H9 (cell line): ENCODE data around the gene CDC5L. TPM values are rescaled to one million over a fixed set of nuclear protein-coding genes. Genes with fewer than 3 reads are reported as not detected.

Experiments used
- DNase-seq: peaks from one replicate; pipeline ENCODE4 v3.0.0-alpha.2; 2017
- H2AFZ ChIP-seq: one replicate; pipeline ENCODE4 v1.6.1; 2013; ENCODE audit warnings: mild to moderate bottlenecking, low read length, control low read depth, moderate library complexity
- H2AK5ac ChIP-seq: 2 replicates; pipeline ENCODE4 v1.6.1; 2013; ENCODE audit warnings: low read length, control low read depth, mixed read lengths; ENCODE audit not compliant: insufficient read length
- H2BK120ac ChIP-seq: one replicate; pipeline ENCODE4 v1.6.1; 2013; ENCODE audit warnings: low read depth, mild to moderate bottlenecking, low read length, control low read depth, inconsistent platforms; ENCODE audit not compliant: poor library complexity, severe bottlenecking
- H2BK12ac ChIP-seq: 2 replicates; pipeline ENCODE4 v1.6.1; 2013; ENCODE audit warnings: low read length, control low read depth, mixed read lengths, low read depth; ENCODE audit not compliant: insufficient read length
- H2BK15ac ChIP-seq: 2 replicates; pipeline ENCODE4 v1.6.1; 2013; ENCODE audit warnings: low read depth, low read length, control low read depth
- H2BK20ac ChIP-seq: one replicate; pipeline ENCODE4 v1.6.1; 2013; ENCODE audit warnings: low read depth, mild to moderate bottlenecking, low read length, control low read depth, inconsistent platforms; ENCODE audit not compliant: poor library complexity, severe bottlenecking
- H2BK5ac ChIP-seq: 2 replicates; pipeline ENCODE4 v1.6.1; 2013; ENCODE audit warnings: low read length, control low read depth, mixed read lengths; ENCODE audit not compliant: insufficient read length
- H3K14ac ChIP-seq: 2 replicates; pipeline ENCODE4 v1.6.1; 2013; ENCODE audit warnings: low read length, control low read depth; ENCODE audit not compliant: insufficient read depth
- H3K18ac ChIP-seq: 2 replicates; pipeline ENCODE4 v1.6.1; 2013; ENCODE audit warnings: low read depth, mild to moderate bottlenecking, mixed read lengths, low read length, control low read depth; ENCODE audit not compliant: insufficient read length
- H3K23ac ChIP-seq: 2 replicates; pipeline ENCODE4 v1.6.1; 2013; ENCODE audit warnings: low read length, control low read depth, mixed read lengths, low read depth; ENCODE audit not compliant: insufficient read length
- H3K23me2 ChIP-seq: 2 replicates; pipeline ENCODE4 v1.6.1; 2013; ENCODE audit warnings: low read depth, mild to moderate bottlenecking, mixed read lengths, low read length, control low read depth; ENCODE audit not compliant: insufficient read length, poor library complexity, severe bottlenecking
- H3K27ac ChIP-seq: 2 replicates; pipeline ENCODE4 v1.5.1; 2013; ENCODE audit warnings: low read length, control low read depth, mixed read lengths, low read depth; ENCODE audit not compliant: insufficient read length
- H3K27me3 ChIP-seq: 2 replicates; pipeline ENCODE4 v1.6.1; 2013; ENCODE audit warnings: low read length, control low read depth, inconsistent platforms; ENCODE audit not compliant: insufficient read depth
- H3K4ac ChIP-seq: 2 replicates; pipeline ENCODE4 v1.6.1; 2013; ENCODE audit warnings: low read depth, mild to moderate bottlenecking, control low read depth, inconsistent platforms, low read length, moderate library complexity
- H3K4me1 ChIP-seq: 2 replicates; pipeline ENCODE4 v1.6.1; 2013; ENCODE audit warnings: low read length, control low read depth, inconsistent platforms; ENCODE audit not compliant: insufficient read depth
- H3K4me2 ChIP-seq: 2 replicates; pipeline ENCODE4 v1.6.1; 2013; ENCODE audit warnings: low read length, control low read depth, mixed read lengths; ENCODE audit not compliant: insufficient read length, insufficient read depth
- H3K56ac ChIP-seq: 2 replicates; pipeline ENCODE4 v1.6.1; 2013; ENCODE audit warnings: low read depth, mild to moderate bottlenecking, mixed read lengths, low read length, control low read depth; ENCODE audit not compliant: insufficient read length
- H3K79me1 ChIP-seq: 2 replicates; pipeline ENCODE4 v1.6.1; 2013; ENCODE audit warnings: low read depth, mild to moderate bottlenecking, moderate library complexity, low read length, control low read depth, inconsistent platforms; ENCODE audit not compliant: insufficient read depth, poor library complexity, severe bottlenecking
- H3K79me2 ChIP-seq: 2 replicates; pipeline ENCODE4 v1.6.1; 2013; ENCODE audit warnings: low read length, control low read depth, inconsistent platforms; ENCODE audit not compliant: insufficient read depth
- H3K9ac ChIP-seq: 2 replicates; pipeline ENCODE4 v1.6.1; 2013; ENCODE audit warnings: low read length, control low read depth, mixed read lengths; ENCODE audit not compliant: insufficient read length; ENCODE audit errors: extremely low read depth
- H3K9me3 ChIP-seq: one replicate; pipeline ENCODE4 v1.6.1; 2013; ENCODE audit warnings: low read depth, low read length, inconsistent platforms; ENCODE audit not compliant: control insufficient read depth
- H3T11ph ChIP-seq: one replicate; pipeline ENCODE4 v1.6.1; 2013; ENCODE audit warnings: mild to moderate bottlenecking, low read length, control low read depth, inconsistent platforms
- H4K20me1 ChIP-seq: one replicate; pipeline ENCODE4 v1.6.1; 2013; ENCODE audit not compliant: control insufficient read depth, insufficient read length, insufficient read depth
- H4K5ac ChIP-seq: 2 replicates; pipeline ENCODE4 v1.6.1; 2013; ENCODE audit warnings: low read depth, mild to moderate bottlenecking, mixed read lengths, low read length, control low read depth; ENCODE audit not compliant: insufficient read length
- H4K8ac ChIP-seq: replicated peaks from 2 replicates; pipeline ENCODE4 v1.6.1; 2013; ENCODE audit warnings: low read length, control low read depth, mixed read lengths, low read depth; ENCODE audit not compliant: insufficient read length
- H4K91ac ChIP-seq: 2 replicates; pipeline ENCODE4 v1.6.1; 2013; ENCODE audit warnings: low read depth, mild to moderate bottlenecking, moderate library complexity, mixed read lengths, low read length, control low read depth; ENCODE audit not compliant: insufficient read length
- H3K27ac Mint-ChIP-seq, 3 experiments: 2 replicates in 2 of 3; 3 replicates in 1 of 3; pipeline ENCODE4 v1.8.0; 2020 to 2021; ENCODE audit warnings: mixed read lengths in 3 of 3, mild to moderate bottlenecking in 1 of 3, moderate library complexity in 1 of 3
- H3K27me3 Mint-ChIP-seq: 2 replicates; pipeline ENCODE4 v1.8.0; 2021; ENCODE audit warnings: low read depth, mild to moderate bottlenecking, moderate library complexity, mixed read lengths
- H3K36me3 Mint-ChIP-seq, 3 experiments: 2 replicates in 2 of 3; 3 replicates in 1 of 3; pipeline ENCODE4 v1.8.0; 2020 to 2021; ENCODE audit warnings: low read depth in 3 of 3, mixed read lengths in 3 of 3; ENCODE audit not compliant: insufficient read depth in 1 of 3
- H3K4me1 Mint-ChIP-seq, 2 experiments: 2 replicates each; pipeline ENCODE4 v1.8.0; 2020; ENCODE audit warnings: mixed read lengths in 2 of 2
- H3K4me3 Mint-ChIP-seq, 2 experiments: 2 replicates in 1 of 2; 3 replicates in 1 of 2; pipeline ENCODE4 v1.8.0; 2020 to 2021; ENCODE audit warnings: mild to moderate bottlenecking in 2 of 2, mixed read lengths in 2 of 2, moderate library complexity in 1 of 2
- H3K9me3 Mint-ChIP-seq, 2 experiments: 2 replicates in 1 of 2; 3 replicates in 1 of 2; pipeline ENCODE4 v1.8.0; 2020; ENCODE audit warnings: mild to moderate bottlenecking in 2 of 2, mixed read lengths in 2 of 2, moderate library complexity in 1 of 2
- CTCF ChIP-seq: fragments of 200-600 bp; sonication (generic); conservative IDR thresholded peaks from 3 replicates; pipeline ENCODE4 v1.8.0; 2021; ENCODE audit warnings: antibody characterized with exemption, mild to moderate bottlenecking
- WGBS: extraction: QIAGEN DNeasy Blood & Tissue Kit; methylation state at CpG from one replicate; pipeline ENCODE4 v1.1.7; 2013; ENCODE audit warnings: missing lambda C conversion rate, low lambda C conversion rate, mixed read lengths; ENCODE audit not compliant: insufficient read length; ENCODE audit errors: extremely low coverage; 5-methylcytosine and 5-hydroxymethylcytosine counted together
- total RNA-seq: library from RNA; stranded (reverse); gene quantifications from 2 replicates; pipeline ENCODE4 v1.2.1, GENCODE V29; 2021

The CDC5L gene
- total RNA-seq, 1 experiment from 2014 or later, result 34.3 TPM

DNA sequence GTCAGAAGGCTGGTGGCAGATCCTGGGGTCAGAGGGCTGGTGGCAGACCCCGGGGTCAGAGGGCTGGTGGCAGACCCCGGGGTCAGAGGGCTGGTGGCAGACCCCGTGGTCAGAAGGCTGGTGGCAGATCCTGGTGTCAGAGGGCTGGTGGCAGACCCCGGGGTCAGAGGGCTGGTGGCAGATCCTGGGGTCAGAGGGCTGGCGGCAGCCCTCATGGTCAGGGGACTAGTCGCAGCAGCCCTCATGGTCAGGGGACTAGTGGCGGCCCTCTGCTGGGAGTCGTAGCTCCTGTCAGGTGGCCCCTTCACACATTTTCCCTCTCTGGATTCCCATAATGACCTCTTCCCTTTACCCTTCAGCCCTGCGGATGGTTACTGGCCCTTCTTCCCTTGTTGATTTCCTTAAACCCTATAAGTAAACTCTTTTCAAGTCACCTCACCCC lies 86.7 kb downstream of the CDC5L start:
- Mint-ChIP-seq H3K9me3 (no peaks in the 10 kb centered on the region; a peak in 1 of 5 replicates), H3K27me3 (peaks cover 4% of the 10 kb centered on the region; the same call in 1 of the 2 replicates), H3K4me3 (no peak overlapping the region), H3K27ac (no peak overlapping the region; a peak in 1 of 7 replicates), H3K4me1 (peaks cover 22 to 32% of the 10 kb centered on the region in 2 experiments), H3K36me3 (no peaks in the 10 kb centered on the region)
- H3K9me3 ChIP-seq, result no peaks in the 10 kb centered on the region
- no peak for TF ChIP-seq CTCF
- no peak overlapping the region for H2BK120ac ChIP-seq
- no peak overlapping the region for H3K4me2 ChIP-seq
- H4K8ac ChIP-seq, result no peak overlapping the region
- H3K27ac ChIP-seq, result no peak overlapping the region
- H3K23ac ChIP-seq, result no peak overlapping the region
- no peak overlapping the region for H4K91ac ChIP-seq
- H2BK20ac ChIP-seq, result no peak overlapping the region
- H2AFZ ChIP-seq, result no peak overlapping the region
- H4K5ac ChIP-seq, result no peak overlapping the region
- H2AK5ac ChIP-seq, result no peak overlapping the region
- H3K18ac ChIP-seq, result no peak overlapping the region
- H3K4me1 ChIP-seq, result peaks cover 4% of the 10 kb centered on the region; the same call in 1 of the 2 replicates
- no peak overlapping the region for H3K4ac ChIP-seq
- no peak for DNase-seq
- no peaks in the 10 kb centered on the region for H3K27me3 ChIP-seq
- H3T11ph ChIP-seq, result no peak overlapping the region
- WGBS, result no CpG with 5 or more reads among the region's 9 CpGs
- H3K14ac ChIP-seq, result no peak overlapping the region
- H3K56ac ChIP-seq, result no peak overlapping the region
- H3K23me2 ChIP-seq, result no peaks in the 10 kb centered on the region
- H2BK15ac ChIP-seq, result no peak overlapping the region
- H2BK12ac ChIP-seq, result no peak overlapping the region
- H4K20me1 ChIP-seq, result no peaks in the 10 kb centered on the region
- no peak overlapping the region for H2BK5ac ChIP-seq
- H3K79me1 ChIP-seq, result no peaks in the 10 kb centered on the region
- H3K9ac ChIP-seq, result no peak overlapping the region
- H3K79me2 ChIP-seq, result no peaks in the 10 kb centered on the region
